GM21528 (cell line): ENCODE results near the gene POSTN.

Experiments used
- ATAC-seq: cut with Tn5 transposase; IDR thresholded peaks from one replicate; pipeline ENCODE4 v1.9.1; 2021; ENCODE audit warnings: mild to moderate bottlenecking, moderate library complexity; ENCODE audit not compliant: unreplicated experiment, low FRiP score

The POSTN gene

GRCh38 chr13:37526710-37527473, 71.7 kb downstream of the POSTN start:
- ATAC-seq, result no peak

- ATAC-seq, result no peak
These were observed 83.3 kb downstream of the POSTN start for GRCh38 chr13:37515226-37515625.
